Measurements from ENCODE around the gene CRTAC1.

The CRTAC1 gene

GRCh38 chr10:97867220-97867800 is 163.1 kb downstream of the CRTAC1 start:
- Histone ChIP-seq H3K4me3 (no peak overlapping the region), H3K9me3 (no peaks in the 10 kb centered on the region), H3K27me3 (ENCODE audit: low read depth) (peaks cover 38% of the 10 kb centered on the region), H3K36me3 (replicated peaks) (no peaks in the 10 kb centered on the region), H3K4me1 (no peaks in the 10 kb centered on the region)
- in situ Hi-C loops (cut with MboI; ENCODE audit: low sequenced_read_pairs): loop anchor here (5.0 kb wide), 1 partner anchor 75 kb away; no protein-coding TSS in a partner anchor
- no peak for DNase-seq (ENCODE audit: low spot score in 2 of 2)

GRCh38 chr10:97866524-97867219 is 163.7 kb downstream of the CRTAC1 start:
- Histone ChIP-seq H3K9me3 (no peaks in the 10 kb centered on the region), H3K4me3 (no peak overlapping the region), H3K4me1 (no peaks in the 10 kb centered on the region), H3K36me3 (replicated peaks) (no peaks in the 10 kb centered on the region), H3K27me3 (ENCODE audit: low read depth) (peaks cover 35% of the 10 kb centered on the region)
- in situ Hi-C loops (cut with MboI; ENCODE audit: low sequenced_read_pairs): loop anchor here (5.0 kb wide), 1 partner anchor 74 kb away; no protein-coding TSS in a partner anchor
- DNase-seq (ENCODE audit: low spot score in 2 of 2): no peak

GRCh38 chr10:97865488-97865887 is 164.9 kb downstream of the CRTAC1 start:
- Histone ChIP-seq H3K4me3 (no peak overlapping the region), H3K4me1 (no peaks in the 10 kb centered on the region), H3K27me3 (ENCODE audit: low read depth) (peaks cover 25% of the 10 kb centered on the region), H3K9me3 (no peaks in the 10 kb centered on the region), H3K36me3 (replicated peaks) (no peaks in the 10 kb centered on the region)
- no peak for DNase-seq (ENCODE audit: low spot score in 2 of 2)
- in situ Hi-C loops (cut with MboI; ENCODE audit: low sequenced_read_pairs): loop anchor here (5.0 kb wide), 1 partner anchor 73 kb away; no protein-coding TSS in a partner anchor

GRCh38 chr10:97863808-97864207 is 166.6 kb downstream of the CRTAC1 start:
- in situ Hi-C loops (cut with MboI; ENCODE audit: low sequenced_read_pairs): no loop called here
- Histone ChIP-seq H3K4me1 (no peaks in the 10 kb centered on the region), H3K9me3 (no peaks in the 10 kb centered on the region), H3K4me3 (no peak overlapping the region), H3K27me3 (ENCODE audit: low read depth) (peaks cover 11% of the 10 kb centered on the region), H3K36me3 (replicated peaks) (no peaks in the 10 kb centered on the region)
- no peak for DNase-seq (ENCODE audit: low spot score in 2 of 2)

GRCh38 chr10:97861924-97862323 is 168.5 kb downstream of the CRTAC1 start:
- Histone ChIP-seq H3K36me3 (replicated peaks) (no peaks in the 10 kb centered on the region), H3K9me3 (no peaks in the 10 kb centered on the region), H3K27me3 (ENCODE audit: low read depth) (peaks cover 8% of the 10 kb centered on the region), H3K4me3 (no peak overlapping the region), H3K4me1 (no peaks in the 10 kb centered on the region)
- in situ Hi-C loops (cut with MboI; ENCODE audit: low sequenced_read_pairs): no loop called here
- DNase-seq (ENCODE audit: low spot score in 2 of 2): no peak

GRCh38 chr10:97861097-97861750 is 169.2 kb downstream of the CRTAC1 start:
- Histone ChIP-seq H3K27me3 (ENCODE audit: low read depth) (peaks cover 8% of the 10 kb centered on the region), H3K4me3 (no peak overlapping the region), H3K4me1 (no peaks in the 10 kb centered on the region), H3K9me3 (no peaks in the 10 kb centered on the region), H3K36me3 (replicated peaks) (no peaks in the 10 kb centered on the region)
- DNase-seq (ENCODE audit: low spot score in 2 of 2): no peak
- in situ Hi-C loops (cut with MboI; ENCODE audit: low sequenced_read_pairs): no loop called here

- H3K4me3 ChIP-seq: no peak overlapping the region
- in situ Hi-C loops (cut with MboI; ENCODE audit: low sequenced_read_pairs): no loop called here
Measured at GRCh38 chr10:97858001-97858439, 172.4 kb downstream of the CRTAC1 start.

GRCh38 chr10:97854743-97855142 is 175.7 kb downstream of the CRTAC1 start:
- Histone ChIP-seq H3K36me3 (replicated peaks) (no peaks in the 10 kb centered on the region), H3K27me3 (ENCODE audit: low read depth) (peaks cover 3% of the 10 kb centered on the region), H3K4me1 (no peaks in the 10 kb centered on the region), H3K4me3 (no peak overlapping the region), H3K9me3 (no peaks in the 10 kb centered on the region)
- DNase-seq (ENCODE audit: low spot score in 2 of 2): no peak
- in situ Hi-C loops (cut with MboI; ENCODE audit: low sequenced_read_pairs): no loop called here

More at GRCh38 chr10:97858001-97858439, 172.4 kb downstream of the CRTAC1 start:
- Histone ChIP-seq H3K9me3 (no peaks in the 10 kb centered on the region), H3K36me3 (replicated peaks) (no peaks in the 10 kb centered on the region), H3K4me1 (no peaks in the 10 kb centered on the region), H3K27me3 (ENCODE audit: low read depth) (peaks cover 5% of the 10 kb centered on the region)
- no peak for DNase-seq (ENCODE audit: low spot score in 2 of 2)

- H3K27me3 ChIP-seq (ENCODE audit: low read depth): peaks cover 8% of the 10 kb centered on the region
- no peak for DNase-seq (ENCODE audit: low spot score in 2 of 2)
- no peak overlapping the region for H3K4me3 ChIP-seq
- H3K4me1 ChIP-seq: no peaks in the 10 kb centered on the region
- H3K36me3 ChIP-seq (replicated peaks): no peaks in the 10 kb centered on the region
- in situ Hi-C loops (cut with MboI; ENCODE audit: low sequenced_read_pairs): no loop called here
- H3K9me3 ChIP-seq: no peaks in the 10 kb centered on the region
Measured at GRCh38 chr10:97852840-97853405, 177.5 kb downstream of the CRTAC1 start.

GRCh38 chr10:97852277-97852676 is 178.1 kb downstream of the CRTAC1 start:
- no peaks in the 10 kb centered on the region for H3K36me3 ChIP-seq (replicated peaks)
- in situ Hi-C loops (cut with MboI; ENCODE audit: low sequenced_read_pairs): no loop called here
- H3K9me3 ChIP-seq: no peaks in the 10 kb centered on the region
- H3K27me3 ChIP-seq (ENCODE audit: low read depth): peaks cover 8% of the 10 kb centered on the region
- no peaks in the 10 kb centered on the region for H3K4me1 ChIP-seq
- no peak overlapping the region for H3K4me3 ChIP-seq
- DNase-seq (ENCODE audit: low spot score in 2 of 2): no peak

GRCh38 chr10:97851341-97852001 is 178.9 kb downstream of the CRTAC1 start:
- H3K9me3 ChIP-seq: no peaks in the 10 kb centered on the region
- no peaks in the 10 kb centered on the region for H3K4me1 ChIP-seq
- no peak for DNase-seq (ENCODE audit: low spot score in 2 of 2)
- in situ Hi-C loops (cut with MboI; ENCODE audit: low sequenced_read_pairs): no loop called here
- peaks cover 9% of the 10 kb centered on the region for H3K27me3 ChIP-seq (ENCODE audit: low read depth)
- no peak overlapping the region for H3K4me3 ChIP-seq
- H3K36me3 ChIP-seq (replicated peaks): no peaks in the 10 kb centered on the region

GRCh38 chr10:97850446-97850845 is 180.0 kb downstream of the CRTAC1 start:
- Histone ChIP-seq H3K27me3 (ENCODE audit: low read depth) (peaks cover 12% of the 10 kb centered on the region), H3K4me1 (no peaks in the 10 kb centered on the region), H3K9me3 (no peaks in the 10 kb centered on the region), H3K36me3 (replicated peaks) (no peaks in the 10 kb centered on the region), H3K4me3 (no peak overlapping the region)
- DNase-seq (ENCODE audit: low spot score in 2 of 2): no peak
- in situ Hi-C loops (cut with MboI; ENCODE audit: low sequenced_read_pairs): no loop called here

GRCh38 chr10:97849687-97850402 is 180.6 kb downstream of the CRTAC1 start, which contains the start of gene GOLGA7B:
GOLGA7B (plus strand) TSS chr10:97849843; CDS start chr10:97850304, 461 bp downstream.
- peak within 1 kb of the TSS; percentile 15; the same call in 1 of the 2 replicates for H3K4me3 ChIP-seq
- peaks cover 12% of the 10 kb centered on the region for H3K27me3 ChIP-seq (ENCODE audit: low read depth)
- no peaks in the 10 kb centered on the region for H3K36me3 ChIP-seq (replicated peaks)
- no peaks in the 10 kb centered on the region for H3K9me3 ChIP-seq
- peak; percentile 46 to 73 for DNase-seq (ENCODE audit: low spot score in 2 of 2)
- no peaks in the 10 kb centered on the region for H3K4me1 ChIP-seq
- in situ Hi-C loops (cut with MboI; ENCODE audit: low sequenced_read_pairs): no loop called here

Measured in HAP-1 (cell line).